ENCODE measurements around the gene PI16. TPM values are rescaled to one million over a fixed set of nuclear protein-coding genes. Genes with fewer than 3 reads are reported as not detected.
A peak's percentile ranks its signal among the peaks of the same experiment; 100 is the strongest.

Gene PI16
- total RNA-seq, 6 experiments from 2014 or later = not detected

DNA sequence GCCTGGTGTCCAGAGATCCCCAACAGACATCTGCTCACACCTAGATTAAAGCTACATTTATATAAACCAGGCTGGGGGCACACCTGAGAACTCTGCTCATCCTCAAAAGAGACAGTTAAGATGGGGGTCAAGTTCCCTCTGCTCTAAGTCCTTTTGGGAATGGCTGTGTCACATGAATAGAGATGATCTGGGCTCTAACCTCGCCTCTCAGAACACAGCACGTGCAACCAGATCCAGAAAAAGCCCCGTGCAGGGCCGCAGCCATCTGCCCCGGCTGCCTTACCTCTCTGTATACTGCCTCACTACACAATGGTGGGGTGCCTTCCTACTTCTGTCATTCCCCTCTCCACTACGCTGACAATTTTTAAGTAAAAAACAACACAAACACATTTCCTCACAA, 25.6 kb downstream of the PI16 start:
- Mint-ChIP-seq H3K27me3 (ENCODE audit: insufficient read depth) (no peaks in the 10 kb centered on the region), H3K4me1 (ENCODE audit: low read depth) (peaks cover 36% of the 10 kb centered on the region), H3K27ac (peak overlapping the region; percentile 37), H3K36me3 (ENCODE audit: low read depth) (peaks cover 25% of the 10 kb centered on the region; the same call in 1 of the 2 replicates), H3K9me3 (no peaks in the 10 kb centered on the region), H3K4me3 (no peak overlapping the region)
- TF ChIP-seq, protein P1, sequence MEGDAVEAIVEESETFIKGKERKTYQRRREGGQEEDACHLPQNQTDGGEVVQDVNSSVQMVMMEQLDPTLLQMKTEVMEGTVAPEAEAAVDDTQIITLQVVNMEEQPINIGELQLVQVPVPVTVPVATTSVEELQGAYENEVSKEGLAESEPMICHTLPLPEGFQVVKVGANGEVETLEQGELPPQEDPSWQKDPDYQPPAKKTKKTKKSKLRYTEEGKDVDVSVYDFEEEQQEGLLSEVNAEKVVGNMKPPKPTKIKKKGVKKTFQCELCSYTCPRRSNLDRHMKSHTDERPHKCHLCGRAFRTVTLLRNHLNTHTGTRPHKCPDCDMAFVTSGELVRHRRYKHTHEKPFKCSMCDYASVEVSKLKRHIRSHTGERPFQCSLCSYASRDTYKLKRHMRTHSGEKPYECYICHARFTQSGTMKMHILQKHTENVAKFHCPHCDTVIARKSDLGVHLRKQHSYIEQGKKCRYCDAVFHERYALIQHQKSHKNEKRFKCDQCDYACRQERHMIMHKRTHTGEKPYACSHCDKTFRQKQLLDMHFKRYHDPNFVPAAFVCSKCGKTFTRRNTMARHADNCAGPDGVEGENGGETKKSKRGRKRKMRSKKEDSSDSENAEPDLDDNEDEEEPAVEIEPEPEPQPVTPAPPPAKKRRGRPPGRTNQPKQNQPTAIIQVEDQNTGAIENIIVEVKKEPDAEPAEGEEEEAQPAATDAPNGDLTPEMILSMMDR (IDR thresholded peaks at IDR 0.05) = no peak
- DNase-seq = no peak

DNA sequence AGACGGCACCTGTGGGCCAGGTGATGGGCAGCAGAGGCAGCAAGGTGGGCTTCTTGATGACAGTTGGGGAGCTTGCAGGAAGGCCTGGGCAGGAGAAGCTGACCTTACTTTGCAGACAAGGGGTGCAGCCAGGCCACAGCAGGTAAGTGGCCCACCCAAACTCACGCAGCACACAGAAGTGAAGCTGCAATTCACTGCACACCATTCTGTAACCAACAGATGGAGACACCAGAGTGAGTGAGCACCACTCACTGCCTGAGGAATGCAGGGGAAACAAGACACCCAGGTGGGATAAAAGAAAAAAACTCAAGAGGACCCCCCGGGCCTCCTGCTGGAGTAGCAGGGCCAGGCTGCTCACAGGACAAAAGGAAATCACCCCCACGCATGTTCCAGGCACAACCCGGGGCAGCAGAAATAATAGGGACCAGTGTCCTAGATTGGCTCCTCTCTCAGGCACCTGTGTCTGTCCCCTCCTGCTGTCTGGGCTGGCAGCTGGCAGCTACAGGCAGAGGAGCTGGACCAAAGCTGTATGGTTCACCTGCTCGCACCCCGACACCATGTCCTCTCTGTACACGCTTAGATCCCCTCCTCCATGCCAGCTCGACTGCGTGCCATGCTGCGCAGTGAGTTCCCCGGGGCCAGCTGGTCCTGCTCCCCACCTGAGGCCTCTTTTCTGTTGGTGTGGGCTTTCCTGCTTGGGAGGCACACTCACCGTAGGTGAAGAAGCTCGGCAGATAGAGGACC, 26.5 kb downstream of the PI16 start:
- Mint-ChIP-seq H3K27ac (peak overlapping the region; percentile 37), H3K9me3 (no peaks in the 10 kb centered on the region), H3K36me3 (ENCODE audit: low read depth) (peaks cover 21% of the 10 kb centered on the region; the same call in 1 of the 2 replicates), H3K4me1 (ENCODE audit: low read depth) (peaks cover 36% of the 10 kb centered on the region), H3K4me3 (peak overlapping the region; percentile 20; the same call in 1 of the 2 replicates), H3K27me3 (ENCODE audit: insufficient read depth) (no peaks in the 10 kb centered on the region)
- TF ChIP-seq, protein P1 (IDR thresholded peaks at IDR 0.05) = peak; percentile 54; the same call in 1 of the 2 replicates
- no peak for DNase-seq

DNA sequence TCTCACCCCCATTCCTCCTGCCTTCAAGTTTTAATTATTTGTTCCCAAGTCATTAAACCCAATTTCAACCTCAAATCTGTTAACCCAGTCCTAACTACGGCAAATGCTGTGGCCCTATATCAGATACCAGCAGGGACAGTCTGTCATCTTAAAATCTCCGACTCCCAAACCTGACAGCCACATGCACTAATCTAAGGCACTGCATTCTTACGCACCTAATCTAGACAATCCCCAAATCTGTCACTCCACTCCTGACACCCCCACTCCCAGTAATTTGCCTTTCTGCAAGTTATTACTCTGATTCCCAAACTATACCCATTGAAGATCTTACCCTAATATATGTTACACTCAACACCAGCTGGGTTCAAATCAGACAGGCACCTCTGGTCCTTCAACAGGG, 29.0 kb downstream of the PI16 start:
- TF ChIP-seq, protein P1 (IDR thresholded peaks at IDR 0.05) = no peak
- Mint-ChIP-seq H3K4me3 (no peak overlapping the region), H3K27ac (no peak overlapping the region), H3K36me3 (ENCODE audit: low read depth) (peaks cover 5% of the 10 kb centered on the region; the same call in 1 of the 2 replicates), H3K9me3 (no peaks in the 10 kb centered on the region), H3K27me3 (ENCODE audit: insufficient read depth) (no peaks in the 10 kb centered on the region; the same call in 1 of the 2 replicates), H3K4me1 (ENCODE audit: low read depth) (peaks cover 51% of the 10 kb centered on the region)
- DNase-seq = no peak

DNA sequence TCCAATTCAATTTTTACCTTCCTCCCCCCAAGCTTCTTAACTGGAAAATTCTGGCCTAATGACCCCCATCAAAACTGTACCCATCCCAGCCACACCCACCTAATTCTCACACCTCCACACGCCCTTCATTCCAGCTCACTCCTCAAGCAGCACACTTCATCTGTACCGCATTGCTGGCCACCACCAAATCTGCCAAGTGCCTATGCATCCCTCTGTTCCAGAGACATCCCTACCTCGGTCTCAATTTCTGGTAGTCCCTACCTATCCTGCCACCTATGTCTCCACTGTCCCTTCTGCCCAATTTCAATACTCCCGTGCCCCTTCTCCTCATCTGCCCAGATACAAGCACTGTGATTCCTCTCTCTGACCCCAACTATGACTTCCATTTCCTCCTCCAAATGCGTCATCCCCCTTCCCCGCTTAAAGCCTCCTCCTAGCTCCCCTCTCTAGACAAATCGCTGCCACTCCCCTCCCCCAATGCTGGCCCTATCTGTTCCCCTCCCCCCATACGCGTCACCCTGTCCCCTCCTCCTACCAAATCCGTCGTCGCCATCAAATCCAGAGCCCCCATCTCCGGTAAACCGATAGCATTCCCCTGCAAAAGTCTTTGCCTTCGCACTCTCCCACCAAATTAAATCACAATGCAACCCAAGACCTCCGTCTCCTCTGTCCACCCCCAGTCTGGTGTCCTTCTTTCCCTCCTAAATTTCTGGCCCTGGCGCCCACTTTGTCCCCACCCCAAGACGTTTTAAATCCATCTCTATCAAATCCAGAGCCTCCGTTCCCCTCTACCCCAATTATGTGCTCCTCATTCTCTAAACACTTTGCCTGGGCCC, 30.3 kb downstream of the PI16 start:
- Mint-ChIP-seq H3K27ac (no peak overlapping the region), H3K36me3 (ENCODE audit: low read depth) (peaks cover 5% of the 10 kb centered on the region; the same call in 1 of the 2 replicates)

DNA sequence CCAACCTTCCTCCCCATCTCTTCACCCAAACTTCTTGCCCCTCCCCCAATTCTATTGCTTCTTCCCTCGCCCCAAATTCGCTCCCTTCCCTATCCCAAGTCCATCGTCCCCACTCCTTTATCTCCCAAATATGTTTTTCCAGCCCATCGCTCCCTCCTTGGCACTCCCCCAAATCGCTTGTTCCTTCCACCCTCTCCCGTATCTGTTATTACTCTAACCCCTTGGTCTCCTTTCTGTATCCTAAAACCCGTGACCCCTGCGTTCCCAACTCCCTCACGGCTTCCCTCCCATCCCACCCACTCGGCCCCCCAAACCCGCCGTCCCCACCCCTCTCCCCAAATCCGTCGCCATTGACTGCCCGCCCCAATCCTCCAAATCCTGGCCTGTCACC, 30.9 kb downstream of the PI16 start:
- no peak overlapping the region for H3K4me3 Mint-ChIP-seq
- no peak for DNase-seq
- H3K27ac Mint-ChIP-seq = no peak overlapping the region
- H3K36me3 Mint-ChIP-seq (ENCODE audit: low read depth) = peaks cover 2% of the 10 kb centered on the region; the same call in 1 of the 2 replicates
- peaks cover 34% of the 10 kb centered on the region for H3K4me1 Mint-ChIP-seq (ENCODE audit: low read depth)
- H3K9me3 Mint-ChIP-seq = no peaks in the 10 kb centered on the region
- TF ChIP-seq, protein P1 (IDR thresholded peaks at IDR 0.05) = no peak
- no peaks in the 10 kb centered on the region; the same call in 1 of the 2 replicates for H3K27me3 Mint-ChIP-seq (ENCODE audit: insufficient read depth)

More for the DNA sequence above, 30.3 kb downstream of the PI16 start:
- no peaks in the 10 kb centered on the region for H3K9me3 Mint-ChIP-seq
- peaks cover 40% of the 10 kb centered on the region for H3K4me1 Mint-ChIP-seq (ENCODE audit: low read depth)
- H3K4me3 Mint-ChIP-seq = no peak overlapping the region
- TF ChIP-seq, protein P1 (IDR thresholded peaks at IDR 0.05) = no peak
- peak; percentile 48 for DNase-seq
- H3K27me3 Mint-ChIP-seq (ENCODE audit: insufficient read depth) = no peaks in the 10 kb centered on the region; the same call in 1 of the 2 replicates

Data from HFFc6 (cell line).